Nephron progenitor cell (in vitro differentiated cells): Measurements from ENCODE around the gene GDA.

ENCODE experiments used
- DNase-seq: peaks from one replicate; pipeline ENCODE4 v3.0.0; 2021
- H3K27ac Mint-ChIP-seq: 2 replicates; pipeline ENCODE4 v1.8.0; 2021; ENCODE audit warnings: mild to moderate bottlenecking, moderate library complexity, mixed read lengths
- H3K27me3 Mint-ChIP-seq: 2 replicates; pipeline ENCODE4 v1.8.0; 2021; ENCODE audit warnings: mild to moderate bottlenecking, low read depth, mixed read lengths; ENCODE audit not compliant: poor library complexity
- H3K36me3 Mint-ChIP-seq: 2 replicates; pipeline ENCODE4 v1.8.0; 2021; ENCODE audit warnings: low read depth, mixed read lengths
- H3K4me1 Mint-ChIP-seq: 2 replicates; pipeline ENCODE4 v1.8.0; 2021; ENCODE audit warnings: mixed read lengths
- H3K4me3 Mint-ChIP-seq: 2 replicates; pipeline ENCODE4 v1.8.0; 2021; ENCODE audit warnings: mild to moderate bottlenecking, moderate library complexity, mixed read lengths
- H3K9me3 Mint-ChIP-seq: 2 replicates; pipeline ENCODE4 v1.8.0; 2021; ENCODE audit warnings: mild to moderate bottlenecking, moderate library complexity, mixed read lengths
- TF ChIP-seq, protein P1 (sequence below): fragments of 200-600 bp; sonication (generic); IDR thresholded peaks from 2 replicates; pipeline ENCODE4 v1.5.0; 2021; ENCODE audit warnings: antibody characterized with exemption

Gene GDA

DNA sequence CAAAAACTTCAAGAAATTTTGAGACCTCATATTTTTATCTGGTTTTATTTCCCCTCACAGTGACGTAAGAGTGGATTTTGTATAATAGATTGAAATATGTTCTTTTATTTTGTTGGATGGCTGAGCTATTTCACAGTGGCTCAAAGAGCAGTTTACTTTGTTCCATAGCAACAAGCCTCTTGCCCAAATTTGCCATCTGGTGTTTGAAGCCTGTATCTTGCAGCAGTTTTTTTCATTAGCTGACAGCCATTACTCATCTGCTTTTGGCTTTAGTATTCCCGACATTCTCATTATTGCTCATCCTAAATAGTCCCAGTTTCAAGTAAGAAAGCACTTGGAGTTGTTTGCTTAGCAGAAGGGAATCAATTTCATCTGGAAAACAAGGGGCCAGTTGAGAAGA lies 36.3 kb downstream of the GDA start:
- no peak overlapping the region for H3K4me3 Mint-ChIP-seq
- TF ChIP-seq, protein P1, sequence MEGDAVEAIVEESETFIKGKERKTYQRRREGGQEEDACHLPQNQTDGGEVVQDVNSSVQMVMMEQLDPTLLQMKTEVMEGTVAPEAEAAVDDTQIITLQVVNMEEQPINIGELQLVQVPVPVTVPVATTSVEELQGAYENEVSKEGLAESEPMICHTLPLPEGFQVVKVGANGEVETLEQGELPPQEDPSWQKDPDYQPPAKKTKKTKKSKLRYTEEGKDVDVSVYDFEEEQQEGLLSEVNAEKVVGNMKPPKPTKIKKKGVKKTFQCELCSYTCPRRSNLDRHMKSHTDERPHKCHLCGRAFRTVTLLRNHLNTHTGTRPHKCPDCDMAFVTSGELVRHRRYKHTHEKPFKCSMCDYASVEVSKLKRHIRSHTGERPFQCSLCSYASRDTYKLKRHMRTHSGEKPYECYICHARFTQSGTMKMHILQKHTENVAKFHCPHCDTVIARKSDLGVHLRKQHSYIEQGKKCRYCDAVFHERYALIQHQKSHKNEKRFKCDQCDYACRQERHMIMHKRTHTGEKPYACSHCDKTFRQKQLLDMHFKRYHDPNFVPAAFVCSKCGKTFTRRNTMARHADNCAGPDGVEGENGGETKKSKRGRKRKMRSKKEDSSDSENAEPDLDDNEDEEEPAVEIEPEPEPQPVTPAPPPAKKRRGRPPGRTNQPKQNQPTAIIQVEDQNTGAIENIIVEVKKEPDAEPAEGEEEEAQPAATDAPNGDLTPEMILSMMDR = no peak
- no peak overlapping the region for H3K27ac Mint-ChIP-seq
- H3K4me1 Mint-ChIP-seq = no peaks in the 10 kb centered on the region
- no peaks in the 10 kb centered on the region for H3K27me3 Mint-ChIP-seq
- no peak for DNase-seq
- no peaks in the 10 kb centered on the region for H3K36me3 Mint-ChIP-seq
- H3K9me3 Mint-ChIP-seq = peaks cover 23% of the 10 kb centered on the region

DNA sequence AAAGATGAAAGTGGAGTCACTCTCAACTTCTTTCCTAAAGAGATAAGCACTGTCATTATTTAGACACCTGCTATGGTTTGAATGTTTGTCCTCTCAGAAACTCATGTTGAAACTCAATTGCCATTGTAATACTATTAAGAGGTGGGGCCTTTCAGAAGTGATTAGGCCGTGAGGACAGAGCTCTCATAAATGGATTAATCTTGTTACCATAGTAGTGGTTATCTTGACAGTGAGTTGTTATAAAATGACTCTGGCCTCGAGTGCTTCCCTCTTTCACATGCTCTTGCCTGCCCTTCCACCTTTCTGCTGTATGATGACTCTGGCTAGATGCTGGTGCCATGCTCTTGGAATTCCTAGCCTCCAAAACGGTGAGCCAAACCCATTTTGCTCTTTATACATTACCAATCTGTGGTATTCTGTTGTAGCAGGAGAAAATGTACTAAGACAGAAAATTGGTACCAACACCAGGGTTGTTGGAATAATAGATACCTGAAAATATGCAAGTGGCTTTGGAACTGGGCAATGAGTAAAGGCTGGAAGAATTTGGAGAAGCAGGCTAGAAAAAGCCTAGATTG lies 38.0 kb downstream of the GDA start:
- Mint-ChIP-seq H3K9me3 (peaks cover 18% of the 10 kb centered on the region), H3K27ac (no peak overlapping the region), H3K27me3 (no peaks in the 10 kb centered on the region), H3K4me1 (no peaks in the 10 kb centered on the region), H3K4me3 (no peak overlapping the region), H3K36me3 (no peaks in the 10 kb centered on the region)
- TF ChIP-seq, protein P1 = no peak
- DNase-seq = no peak

DNA sequence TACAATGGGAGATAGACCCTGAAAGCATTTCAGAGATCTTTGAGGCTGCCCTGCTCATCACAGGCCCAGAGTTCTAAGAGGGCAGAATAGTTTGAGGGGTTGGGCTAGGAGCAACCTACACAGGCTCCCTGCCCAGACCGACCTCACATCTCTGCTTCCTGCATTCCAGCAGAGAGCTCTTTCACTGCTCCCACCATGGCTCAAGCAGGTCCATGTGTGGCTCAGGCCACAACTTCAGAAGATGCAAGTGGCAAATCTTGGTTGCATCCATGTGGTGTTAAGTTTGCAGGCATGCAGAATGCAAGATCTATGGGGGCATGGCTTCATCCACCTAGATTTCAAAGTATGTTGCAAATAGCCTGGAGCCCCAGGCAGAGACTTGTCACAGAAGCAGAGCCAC lies 39.0 kb downstream of the GDA start:
- no peaks in the 10 kb centered on the region for H3K36me3 Mint-ChIP-seq
- DNase-seq = no peak
- H3K4me1 Mint-ChIP-seq = no peaks in the 10 kb centered on the region
- no peak overlapping the region for H3K4me3 Mint-ChIP-seq
- no peaks in the 10 kb centered on the region for H3K27me3 Mint-ChIP-seq
- peaks cover 8% of the 10 kb centered on the region for H3K9me3 Mint-ChIP-seq
- TF ChIP-seq, protein P1 = no peak
- H3K27ac Mint-ChIP-seq = no peak overlapping the region

DNA sequence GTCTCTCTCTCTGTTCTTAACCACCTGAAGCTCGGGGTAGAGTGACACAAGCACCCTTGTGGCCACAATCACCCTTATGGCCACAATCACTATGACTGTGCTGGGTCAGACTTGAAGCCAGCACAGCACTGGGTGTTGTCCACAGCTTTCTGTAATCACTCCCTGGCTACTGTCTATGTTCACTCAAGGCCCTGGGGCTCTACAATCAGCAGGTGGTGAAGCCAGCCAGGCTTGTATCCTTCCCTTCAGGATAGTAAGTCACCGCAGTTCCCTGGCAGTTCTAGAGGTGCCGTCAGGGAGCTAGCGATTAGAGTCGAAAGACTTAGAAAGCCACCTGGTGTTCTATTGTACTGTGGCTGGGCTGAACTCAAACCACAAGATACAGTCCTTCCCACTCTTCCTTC lies 44.2 kb downstream of the GDA start:
- TF ChIP-seq, protein P1 = no peak
- Mint-ChIP-seq H3K9me3 (no peaks in the 10 kb centered on the region), H3K4me3 (no peak overlapping the region), H3K27ac (no peak overlapping the region), H3K27me3 (no peaks in the 10 kb centered on the region), H3K36me3 (no peaks in the 10 kb centered on the region), H3K4me1 (no peaks in the 10 kb centered on the region)
- DNase-seq = no peak

DNA sequence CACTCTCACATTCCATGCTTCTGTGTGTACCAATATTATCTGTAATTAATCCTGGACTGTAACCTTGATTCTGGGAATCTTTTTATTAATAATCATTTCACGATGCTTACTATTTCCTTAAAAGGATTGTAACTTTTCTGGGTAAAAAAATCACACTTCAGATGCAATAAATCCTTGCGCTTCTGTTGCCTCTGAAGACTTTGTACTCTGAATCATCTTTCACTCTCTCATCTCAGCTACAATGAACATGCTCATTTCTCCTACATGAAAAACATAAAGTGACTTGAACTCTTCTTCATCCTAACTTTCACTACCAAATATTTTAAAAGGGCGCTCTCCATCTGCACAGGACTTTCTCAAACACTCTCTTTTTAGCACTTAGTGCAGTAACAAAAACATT lies 50.0 kb downstream of the GDA start:
- TF ChIP-seq, protein P1 = no peak
- H3K36me3 Mint-ChIP-seq = no peaks in the 10 kb centered on the region

DNA sequence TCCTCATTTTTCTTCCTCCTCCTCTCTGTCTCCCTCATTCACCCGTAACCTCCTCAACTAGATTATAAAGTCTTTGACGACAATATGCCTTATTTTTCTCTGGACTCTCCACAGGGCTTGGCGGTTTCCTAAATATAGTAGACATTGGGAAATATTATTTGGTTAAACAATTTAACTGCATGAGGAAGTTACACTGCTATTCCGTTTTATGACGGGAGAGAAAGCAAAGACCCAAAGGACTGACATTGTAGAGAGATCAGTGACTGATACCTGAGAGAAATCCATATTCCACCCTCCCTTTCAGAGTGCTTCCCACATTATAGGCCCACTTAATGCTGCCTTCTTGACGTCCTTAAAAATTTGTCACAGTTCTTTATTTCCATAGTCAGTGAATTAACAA lies 51.2 kb downstream of the GDA start:
- H3K9me3 Mint-ChIP-seq = no peaks in the 10 kb centered on the region
- no peaks in the 10 kb centered on the region for H3K36me3 Mint-ChIP-seq
- H3K4me1 Mint-ChIP-seq = no peaks in the 10 kb centered on the region
- H3K4me3 Mint-ChIP-seq = no peak overlapping the region
- no peak overlapping the region for H3K27ac Mint-ChIP-seq
- TF ChIP-seq, protein P1 = no peak
- no peak for DNase-seq
- peaks cover 2% of the 10 kb centered on the region for H3K27me3 Mint-ChIP-seq

More for the DNA sequence above, 50.0 kb downstream of the GDA start:
- Mint-ChIP-seq H3K4me1 (no peaks in the 10 kb centered on the region), H3K27me3 (peaks cover 2% of the 10 kb centered on the region), H3K9me3 (no peaks in the 10 kb centered on the region), H3K27ac (no peak overlapping the region), H3K4me3 (no peak overlapping the region)
- no peak for DNase-seq
